ENCODE results near the gene CKAP4.

CKAP4 gene

DNA sequence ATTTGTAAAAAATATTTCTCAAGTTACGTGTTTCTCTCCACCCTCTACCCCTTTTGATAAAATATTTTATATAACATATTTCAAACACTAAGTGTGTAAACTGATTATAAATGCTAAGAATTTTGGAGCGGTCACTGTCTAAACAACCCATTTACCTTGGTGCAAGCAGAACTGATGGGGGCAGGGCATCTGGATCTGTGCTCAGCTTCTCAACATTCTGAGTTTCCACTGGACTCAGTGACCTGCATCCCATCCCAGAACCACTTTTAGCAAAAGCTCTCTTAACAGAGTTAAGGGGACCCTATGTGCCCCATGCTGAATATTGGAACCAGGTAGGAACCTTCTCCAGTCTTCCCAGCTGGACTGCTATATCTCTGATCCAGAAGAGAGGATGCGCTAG lies 53.5 kb downstream of the CKAP4 start:
- DNase-seq, result no peak

GRCh38 chr12:106193394-106194215 lies 54.2 kb downstream of the CKAP4 start:
- DNase-seq, result no peak

DNA sequence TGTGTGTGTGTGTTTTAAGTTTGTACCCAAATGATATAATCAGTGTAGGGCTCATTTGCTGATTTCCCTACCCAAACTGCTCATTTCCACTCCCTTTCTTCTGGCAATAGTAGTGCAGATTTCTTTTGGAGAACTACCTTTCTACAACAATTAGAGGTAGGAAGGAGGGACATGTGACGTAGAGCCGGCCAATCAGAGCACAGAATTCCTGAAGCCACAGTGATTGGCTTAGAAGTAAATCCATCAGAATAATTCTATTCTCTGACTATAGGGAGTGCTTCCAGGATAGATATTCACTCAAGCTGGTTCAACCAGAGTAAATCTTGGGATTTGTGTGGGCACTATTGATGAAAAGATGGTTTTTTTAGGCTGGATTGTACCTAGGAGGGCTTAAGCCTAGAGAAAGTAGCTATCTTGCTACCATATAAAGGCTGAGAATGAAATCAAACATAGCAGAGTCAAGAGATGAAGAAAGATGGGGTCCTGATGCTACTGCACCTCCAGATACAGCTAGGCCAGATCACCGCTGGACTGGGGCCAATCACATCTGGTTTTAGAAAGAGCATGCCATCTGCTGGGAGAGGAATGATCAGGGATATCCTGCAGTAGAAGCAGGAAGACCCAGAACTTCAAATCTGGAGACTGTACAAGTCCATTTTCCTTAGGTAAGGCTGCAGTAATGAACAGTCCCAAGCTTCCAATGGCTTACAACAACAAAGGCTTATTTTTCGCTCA lies 55.0 kb downstream of the CKAP4 start:
- DNase-seq, result no peak

DNA sequence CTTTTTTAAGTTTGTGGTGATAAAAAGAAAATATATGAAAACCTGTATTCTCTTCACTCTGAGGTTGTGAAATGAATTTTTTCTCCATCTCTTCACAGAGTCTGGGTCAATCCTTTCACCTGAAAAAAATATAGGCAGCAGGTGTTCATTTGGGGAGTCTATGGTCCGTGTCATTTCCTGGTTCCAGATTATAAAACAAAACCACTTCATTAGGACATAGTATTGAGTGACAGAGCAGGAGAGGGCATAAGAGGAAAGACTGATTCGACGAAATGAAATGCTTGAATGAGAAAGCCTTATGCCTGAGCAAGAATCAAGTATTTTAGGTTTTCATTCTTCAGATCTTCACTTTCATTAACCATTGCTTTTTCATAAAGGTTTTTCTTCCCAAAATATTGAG lies 57.2 kb downstream of the CKAP4 start:
- DNase-seq, result no peak

- DNase-seq, result no peak
Measured at GRCh38 chr12:106189341-106189740, 58.5 kb downstream of the CKAP4 start.

GRCh38 chr12:106188256-106188655 lies 59.6 kb downstream of the CKAP4 start:
- no peak for DNase-seq

Measured in SHP77 (cell line).